ENCODE data around the gene CADPS.

GRCh38 chr3:62749657-62750056, 125.6 kb downstream of the CADPS start:
- TF ChIP-seq CTCF (conservative IDR thresholded peaks at IDR 0.05) (no peak), ZFX (IDR thresholded peaks at IDR 0.05) (no peak)
